Activated B cell treated with CpG ODN at 0.5 μM for 24 hours (primary cell): ENCODE measurements around the gene ERGIC1. TPM values are rescaled to one million over a fixed set of nuclear protein-coding genes. Genes with fewer than 3 reads are reported as not detected.
"Not testable (repeated sequence)": the region's sequence is repeated elsewhere in the genome, so short reads cannot be mapped to it uniquely, and the experiment has no call there.

ENCODE experiments used
- ATAC-seq: fragments of 200-7000 bp; cut with Tn5 transposase; one replicate; pipeline ENCODE4 v1.10.0; 2021; ENCODE audit warnings: low read depth, mild to moderate bottlenecking, moderate library complexity
- CTCF ChIA-PET: fragments of 350-600 bp; sonication (Branson Sonifier 250); formaldehyde crosslinking; loops from one replicate; lab custom pipeline; 2021; ENCODE audit warnings: antibody characterized with exemption; lab: Charles Lee
- POLR2A ChIA-PET: fragments of 350-600 bp; sonication (Branson Sonifier 250); formaldehyde crosslinking; loops from one replicate; lab custom pipeline; 2021; ENCODE audit warnings: antibody characterized with exemption; lab: Charles Lee
- DNase-seq: peaks from one replicate; pipeline ENCODE4 v3.0.0; 2022
- H3K27ac Mint-ChIP-seq: one replicate; pipeline ENCODE4 v1.8.0; 2020; ENCODE audit warnings: mixed read lengths
- H3K27me3 Mint-ChIP-seq: one replicate; pipeline ENCODE4 v1.8.0; 2021; ENCODE audit warnings: mixed read lengths
- H3K36me3 Mint-ChIP-seq: one replicate; pipeline ENCODE4 v1.8.0; 2021; ENCODE audit warnings: low read depth, mixed read lengths
- H3K4me1 Mint-ChIP-seq: one replicate; pipeline ENCODE4 v1.8.0; 2021; ENCODE audit warnings: mixed read lengths
- H3K4me3 Mint-ChIP-seq: one replicate; pipeline ENCODE4 v1.8.0; 2020; ENCODE audit warnings: mild to moderate bottlenecking, mixed read lengths
- H3K9me3 Mint-ChIP-seq: one replicate; pipeline ENCODE4 v1.8.0; 2020; ENCODE audit warnings: mixed read lengths
- intact Hi-C: fragments of 100-400 bp; cut with micrococcal nuclease; formaldehyde crosslinking; loops from one replicate; pipeline ENCODE4 v1.15.1; 2024
- total RNA-seq: library from RNA; stranded (reverse); gene quantifications from 2 replicates; pipeline ENCODE4 v1.2.3, GENCODE V29; 2022
- TF ChIP-seq, protein P1 (sequence below): fragments of 200-600 bp; IDR thresholded peaks from one replicate; pipeline ENCODE4 v1.8.0; 2022; ENCODE audit warnings: antibody characterized with exemption, mild to moderate bottlenecking

ERGIC1 gene
- total RNA-seq, 1 donor from 2014 or later = 72.5 TPM

DNA sequence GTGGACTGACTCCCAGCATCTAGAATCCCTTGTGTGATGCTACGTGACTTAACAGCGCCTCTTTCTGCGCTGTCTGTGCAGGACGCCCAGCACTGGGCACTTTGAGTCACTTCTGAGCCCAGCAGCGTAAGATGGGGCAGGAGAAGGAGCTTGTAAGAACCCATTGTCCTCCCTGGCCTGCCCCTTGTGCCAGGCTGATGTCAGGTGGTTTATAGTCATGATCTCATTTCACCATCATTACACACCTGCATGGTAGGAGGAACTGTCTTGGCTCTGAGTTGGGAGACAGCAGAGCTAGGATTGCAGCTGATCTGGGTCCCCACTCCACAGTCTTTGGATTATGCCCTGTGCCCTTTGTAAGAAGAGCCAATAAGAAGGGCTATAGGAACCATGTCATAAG, 12.2 kb downstream of the ERGIC1 start:
- Mint-ChIP-seq H3K36me3 (peaks cover 29% of the 10 kb centered on the region), H3K27ac (peak overlapping the region; percentile 30), H3K27me3 (no peaks in the 10 kb centered on the region), H3K4me1 (peaks cover 80% of the 10 kb centered on the region), H3K4me3 (no peak overlapping the region), H3K9me3 (no peaks in the 10 kb centered on the region)
- intact Hi-C loops = no loop called here
- ATAC-seq = no peak
- CTCF ChIA-PET = interaction anchor here (1.0 to 1.3 kb wide), 2 partner anchors 75 to 129 kb away, joined by 3 read pairs; partner anchors contain the start of gene DUSP1
- POLR2A ChIA-PET = interaction anchor here (0.7 kb wide), 1 partner anchor 8 kb away, joined by 3 read pairs; no protein-coding TSS in a partner anchor
- TF ChIP-seq, protein P1, sequence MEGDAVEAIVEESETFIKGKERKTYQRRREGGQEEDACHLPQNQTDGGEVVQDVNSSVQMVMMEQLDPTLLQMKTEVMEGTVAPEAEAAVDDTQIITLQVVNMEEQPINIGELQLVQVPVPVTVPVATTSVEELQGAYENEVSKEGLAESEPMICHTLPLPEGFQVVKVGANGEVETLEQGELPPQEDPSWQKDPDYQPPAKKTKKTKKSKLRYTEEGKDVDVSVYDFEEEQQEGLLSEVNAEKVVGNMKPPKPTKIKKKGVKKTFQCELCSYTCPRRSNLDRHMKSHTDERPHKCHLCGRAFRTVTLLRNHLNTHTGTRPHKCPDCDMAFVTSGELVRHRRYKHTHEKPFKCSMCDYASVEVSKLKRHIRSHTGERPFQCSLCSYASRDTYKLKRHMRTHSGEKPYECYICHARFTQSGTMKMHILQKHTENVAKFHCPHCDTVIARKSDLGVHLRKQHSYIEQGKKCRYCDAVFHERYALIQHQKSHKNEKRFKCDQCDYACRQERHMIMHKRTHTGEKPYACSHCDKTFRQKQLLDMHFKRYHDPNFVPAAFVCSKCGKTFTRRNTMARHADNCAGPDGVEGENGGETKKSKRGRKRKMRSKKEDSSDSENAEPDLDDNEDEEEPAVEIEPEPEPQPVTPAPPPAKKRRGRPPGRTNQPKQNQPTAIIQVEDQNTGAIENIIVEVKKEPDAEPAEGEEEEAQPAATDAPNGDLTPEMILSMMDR = no peak
- DNase-seq = no peak

DNA sequence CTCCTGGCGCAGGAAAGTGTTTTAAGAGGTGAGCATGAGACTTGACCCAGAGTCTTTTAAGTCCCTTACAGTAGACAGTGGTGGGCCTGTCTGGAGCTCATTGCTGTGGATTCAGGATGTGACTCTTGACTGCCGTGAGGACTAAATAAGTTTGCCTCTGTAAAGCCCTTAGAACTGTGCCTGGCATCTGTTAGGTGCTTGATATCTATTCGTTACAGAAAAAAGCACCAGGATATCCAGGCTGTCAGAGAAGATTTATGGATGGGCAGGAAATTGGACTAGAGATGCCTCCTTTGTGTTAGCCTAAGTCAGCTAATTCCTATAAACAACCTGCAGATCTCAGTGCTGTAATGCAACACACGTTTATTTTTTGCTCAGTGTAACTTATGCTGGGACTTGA, 12.6 kb downstream of the ERGIC1 start:
- H3K4me3 Mint-ChIP-seq = no peak overlapping the region
- intact Hi-C loops = no loop called here
- TF ChIP-seq, protein P1 = no peak
- no peak for ATAC-seq
- H3K27ac Mint-ChIP-seq = peak overlapping the region; percentile 46
- H3K27me3 Mint-ChIP-seq = no peaks in the 10 kb centered on the region
- CTCF ChIA-PET = interaction anchor here (1.3 kb wide), 1 partner anchor 130 kb away, joined by 3 read pairs; no protein-coding TSS in a partner anchor
- POLR2A ChIA-PET = interaction anchor here (0.6 to 0.7 kb wide), 2 partner anchors 8 to 39 kb away, joined by 3 to 4 read pairs; no protein-coding TSS in a partner anchor
- H3K9me3 Mint-ChIP-seq = no peaks in the 10 kb centered on the region
- peaks cover 85% of the 10 kb centered on the region for H3K4me1 Mint-ChIP-seq
- no peak for DNase-seq
- H3K36me3 Mint-ChIP-seq = peaks cover 25% of the 10 kb centered on the region

DNA sequence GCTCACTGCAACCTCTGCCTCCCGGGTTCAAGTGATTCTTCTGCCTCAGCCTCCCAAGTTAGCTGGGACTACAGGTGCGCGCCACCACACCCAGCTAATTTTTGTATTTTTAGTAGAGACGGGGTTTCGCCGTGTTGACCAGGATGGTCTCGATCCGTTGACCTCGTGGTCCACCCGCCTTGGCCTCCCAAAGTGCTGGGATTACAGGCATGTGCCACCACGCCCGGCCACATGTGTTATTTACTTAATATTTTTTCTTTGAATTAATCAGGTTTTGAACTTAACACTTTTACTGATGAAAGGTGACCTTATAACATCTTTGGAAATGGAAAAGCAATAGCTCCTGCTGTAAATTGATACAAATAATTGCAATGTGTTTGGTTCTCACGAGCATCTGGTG, 13.5 kb downstream of the ERGIC1 start:
- H3K27me3 Mint-ChIP-seq, intact Hi-C loops, ATAC-seq, DNase-seq, H3K9me3 Mint-ChIP-seq, H3K4me3 Mint-ChIP-seq: not testable (repeated sequence)
- Mint-ChIP-seq H3K27ac (peak overlapping the region; percentile 88), H3K36me3 (peaks cover 17% of the 10 kb centered on the region), H3K4me1 (peaks cover 87% of the 10 kb centered on the region)
- ChIA-PET POLR2A (interaction anchor here (5.1 kb wide), 1 partner anchor 77 kb away, joined by 91 read pairs; the partner anchor contains the start of gene DUSP1), CTCF (interaction anchor here (1.0 to 1.4 kb wide), 2 partner anchors 8 to 134 kb away, joined by 3 to 4 read pairs; no protein-coding TSS in a partner anchor)

DNA sequence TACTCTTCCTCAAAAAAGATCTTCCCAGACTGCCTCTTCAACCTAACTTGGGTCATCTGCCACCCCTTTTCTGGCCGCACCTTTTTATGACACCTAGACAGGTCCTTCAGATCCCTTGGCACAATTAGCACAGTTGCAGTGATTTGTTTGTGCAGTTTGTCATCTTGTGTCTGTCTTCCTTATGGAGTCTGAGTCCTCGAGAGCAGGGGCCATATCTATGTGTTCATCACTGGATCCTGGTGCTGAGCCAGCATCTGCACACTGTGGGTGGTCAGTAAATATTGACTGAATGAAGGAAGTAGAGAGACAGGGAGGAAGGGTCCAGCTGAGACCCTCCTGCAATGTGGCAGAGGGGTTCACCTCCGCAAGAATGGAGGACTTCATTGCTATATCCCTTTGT, 14.4 kb downstream of the ERGIC1 start:
- POLR2A ChIA-PET = interaction anchor here (2.7 to 5.1 kb wide), 2 partner anchors 12 to 77 kb away, joined by 20 to 91 read pairs; partner anchors contain the start of gene DUSP1
- Mint-ChIP-seq H3K36me3 (peaks cover 12% of the 10 kb centered on the region), H3K27ac (peak overlapping the region; percentile 88), H3K9me3 (no peaks in the 10 kb centered on the region), H3K4me1 (peaks cover 86% of the 10 kb centered on the region), H3K27me3 (no peaks in the 10 kb centered on the region), H3K4me3 (no peak overlapping the region)
- no peak for DNase-seq
- no peak for ATAC-seq
- TF ChIP-seq, protein P1 = no peak
- intact Hi-C loops = no loop called here
- CTCF ChIA-PET = interaction anchor here (1.0 to 2.8 kb wide), 3 partner anchors 8 to 135 kb away, joined by 3 to 15 read pairs (median 4); partner anchors contain the start of gene DUSP1

DNA sequence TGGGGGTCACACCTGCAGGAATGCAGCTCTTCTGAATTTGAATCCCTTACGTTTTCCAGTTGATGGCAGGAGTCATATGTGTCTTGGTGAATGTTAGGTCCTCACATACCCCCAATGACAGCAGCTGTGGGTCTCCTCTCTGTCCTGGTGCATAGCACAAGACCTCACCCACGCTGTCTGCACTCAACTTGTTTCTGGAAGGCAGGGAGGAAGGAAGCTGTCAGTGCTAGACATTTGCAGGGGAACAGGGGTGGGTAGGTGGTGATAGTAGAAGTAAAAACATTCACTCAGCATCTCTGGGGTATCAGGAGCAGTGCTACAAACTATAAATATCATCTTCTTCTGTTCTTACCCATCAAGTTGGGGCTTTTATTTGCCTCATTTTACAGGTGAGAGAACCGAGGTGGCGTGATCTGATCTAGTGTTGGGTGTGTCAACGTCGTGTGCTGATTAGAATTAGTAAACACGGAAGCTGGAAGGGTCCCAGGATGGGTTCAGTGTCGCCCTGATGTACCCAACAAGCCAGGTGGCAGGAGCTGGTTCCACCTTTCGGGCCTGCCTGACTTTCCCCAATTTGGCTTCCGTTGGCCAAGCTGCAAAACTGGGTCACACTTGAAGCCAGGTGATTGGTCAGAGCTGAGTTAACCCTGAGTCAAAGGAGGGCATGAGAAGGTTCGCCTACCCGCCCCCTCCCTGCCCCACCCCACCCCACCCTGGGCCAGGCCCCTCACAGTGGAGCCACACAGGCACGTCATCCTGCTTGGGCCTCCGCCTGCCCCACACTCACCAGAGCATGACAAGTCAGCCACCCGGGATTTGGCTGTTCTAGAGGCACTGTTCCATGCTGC, 15.8 kb downstream of the ERGIC1 start:
- ATAC-seq (peak; percentile 89), DNase-seq (peak; percentile 58)
- peaks cover 16% of the 10 kb centered on the region for H3K36me3 Mint-ChIP-seq
- no peaks in the 10 kb centered on the region for H3K9me3 Mint-ChIP-seq
- H3K27me3 Mint-ChIP-seq = no peaks in the 10 kb centered on the region
- ChIA-PET CTCF (interaction anchor here (0.5 to 2.8 kb wide), 5 partner anchors 13 to 137 kb away, joined by 3 to 15 read pairs (median 4); partner anchors contain the start of gene DUSP1), POLR2A (interaction anchor here (0.7 to 5.1 kb wide), 12 partner anchors 11 to 133 kb away, joined by 3 to 91 read pairs (median 4); partner anchors contain the start of genes DUSP1, ERGIC1 and RPL26L1)
- intact Hi-C loops = loop anchor here (1.0 to 5.0 kb wide), 8 partner anchors 13 to 133 kb away; no protein-coding TSS in a partner anchor
- peak overlapping the region; percentile 64 for H3K4me3 Mint-ChIP-seq
- H3K4me1 Mint-ChIP-seq = peaks cover 76% of the 10 kb centered on the region
- H3K27ac Mint-ChIP-seq = peak overlapping the region; percentile 88
- TF ChIP-seq, protein P1 = no peak
